Mononuclear cell (primary cell): ENCODE measurements around the gene SLIT1. TPM values are rescaled to one million over a fixed set of nuclear protein-coding genes. Genes with fewer than 3 reads are reported as not detected.

Experiments
- H3K27me3 ChIP-seq: 2 replicates; pipeline ENCODE4 v1.6.0; 2011; ENCODE audit warnings: low read length, control low read depth; ENCODE audit not compliant: insufficient read depth
- H3K4me1 ChIP-seq: 2 replicates; pipeline ENCODE4 v1.5.1; 2011; ENCODE audit warnings: mild to moderate bottlenecking, low read length, control low read depth; ENCODE audit not compliant: insufficient read depth
- H3K4me3 ChIP-seq: 2 replicates; pipeline ENCODE4 v1.5.1; 2011; ENCODE audit warnings: mild to moderate bottlenecking, low read length, moderate library complexity
- H3K9me3 ChIP-seq: 2 replicates; pipeline ENCODE4 v1.5.1; 2011; ENCODE audit warnings: low read depth, mild to moderate bottlenecking, control low read depth, low read length
- total RNA-seq: library from RNA; depleted of rRNA; stranded (reverse); fragments of >200 nt; gene quantifications from one replicate; pipeline ENCODE4 v1.2.3, GENCODE V29; 2012

Gene SLIT1
- total RNA-seq, 1 donor, result 0.10 TPM

DNA sequence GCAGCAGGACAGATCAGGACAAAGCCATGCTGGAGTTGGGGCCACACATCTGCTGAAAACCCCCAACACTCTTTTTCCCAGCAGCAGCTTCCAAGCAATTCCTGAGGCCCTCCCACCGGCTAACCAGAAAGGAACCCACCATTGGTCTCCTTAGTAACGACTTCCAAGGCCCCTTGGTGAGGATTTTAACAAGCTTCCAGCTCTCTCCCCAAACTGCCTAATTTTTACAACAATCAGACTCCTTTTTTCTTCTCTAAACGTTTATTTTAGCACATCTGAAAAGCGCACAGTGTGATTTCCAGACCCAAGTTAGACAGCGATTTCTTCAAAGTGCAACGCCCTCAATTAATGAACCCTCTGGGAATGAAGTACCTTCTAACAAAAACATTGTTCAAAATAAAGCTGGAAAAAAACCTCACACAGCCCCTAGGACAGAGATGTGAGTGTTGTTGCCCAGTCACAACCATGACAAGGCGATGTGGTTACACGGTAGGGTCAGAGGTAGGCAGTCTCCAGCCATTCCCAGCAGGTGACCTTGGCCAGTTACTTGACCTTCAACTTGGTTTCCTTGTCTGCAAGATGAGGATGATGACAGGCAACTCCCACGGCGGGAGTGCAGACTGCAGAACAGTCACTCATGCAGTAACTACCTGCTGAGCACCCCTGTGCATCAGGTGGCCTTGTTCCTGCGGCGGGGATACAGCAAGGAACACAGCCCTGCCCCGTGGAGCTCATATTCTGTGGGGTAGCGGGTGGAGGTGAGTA, 82.3 kb downstream of the SLIT1 start:
- Histone ChIP-seq H3K4me1 (no peaks in the 10 kb centered on the region), H3K27me3 (no peaks in the 10 kb centered on the region), H3K4me3 (no peak overlapping the region), H3K9me3 (no peaks in the 10 kb centered on the region)

DNA sequence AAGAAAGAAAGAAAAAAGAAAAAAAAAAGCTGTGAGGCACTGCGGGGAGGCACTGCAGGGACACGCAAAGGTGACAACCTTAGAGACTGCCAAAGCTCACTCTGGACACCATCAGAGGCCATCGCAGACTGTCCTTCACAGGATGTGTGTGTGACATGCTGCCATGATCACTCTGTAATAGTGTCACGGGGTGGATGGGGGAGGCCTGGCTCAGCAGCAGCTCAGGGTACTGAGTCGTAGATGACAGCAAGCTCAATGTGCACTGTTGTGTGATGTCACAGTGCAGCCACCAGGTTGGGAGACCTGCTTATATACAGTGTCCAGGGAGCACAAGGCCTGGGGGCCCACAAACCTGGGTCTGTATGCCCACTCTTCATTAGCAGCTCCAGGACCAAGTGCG, 83.3 kb downstream of the SLIT1 start:
- Histone ChIP-seq H3K4me1 (no peaks in the 10 kb centered on the region), H3K4me3 (no peak overlapping the region), H3K9me3 (no peaks in the 10 kb centered on the region), H3K27me3 (no peaks in the 10 kb centered on the region)

DNA sequence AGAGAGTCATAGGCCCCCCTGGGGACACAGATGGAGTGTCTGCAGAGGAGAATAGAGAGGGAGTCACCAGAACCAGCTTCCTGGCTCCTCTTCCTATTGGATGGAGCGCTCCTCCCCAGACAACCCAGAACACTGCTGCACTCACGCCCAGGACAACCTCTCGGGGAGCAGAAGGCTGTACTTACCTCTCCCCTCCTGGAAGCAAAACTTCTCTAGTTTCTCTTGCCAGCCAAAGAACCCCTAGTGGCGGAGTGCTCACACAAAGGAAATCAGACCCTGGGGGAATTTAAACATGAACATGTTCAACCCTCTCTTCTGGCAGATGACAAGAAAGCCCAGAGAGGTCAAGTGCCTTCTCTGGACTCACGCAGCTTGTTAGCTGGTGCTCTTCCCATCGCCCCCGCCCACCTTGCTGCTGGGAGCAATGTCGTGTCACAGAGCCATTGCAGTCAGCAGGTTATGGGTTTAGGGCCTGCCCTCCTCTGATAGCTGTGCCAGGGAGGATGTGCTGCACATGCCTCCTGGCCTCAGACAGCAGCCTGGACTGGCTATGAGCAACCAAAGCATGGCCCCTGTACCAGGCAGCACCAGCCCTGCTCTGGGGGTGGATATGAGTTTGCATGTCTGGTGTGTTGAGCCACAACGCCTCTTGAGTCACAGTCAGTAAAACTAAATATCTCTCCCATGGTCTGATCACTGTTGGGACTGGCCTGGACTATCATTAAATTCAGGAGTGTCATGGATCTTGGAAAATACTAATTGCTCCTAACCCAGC, 84.4 kb downstream of the SLIT1 start:
- Histone ChIP-seq H3K4me3 (no peak overlapping the region), H3K27me3 (no peaks in the 10 kb centered on the region), H3K9me3 (no peaks in the 10 kb centered on the region), H3K4me1 (peaks cover 5% of the 10 kb centered on the region)

DNA sequence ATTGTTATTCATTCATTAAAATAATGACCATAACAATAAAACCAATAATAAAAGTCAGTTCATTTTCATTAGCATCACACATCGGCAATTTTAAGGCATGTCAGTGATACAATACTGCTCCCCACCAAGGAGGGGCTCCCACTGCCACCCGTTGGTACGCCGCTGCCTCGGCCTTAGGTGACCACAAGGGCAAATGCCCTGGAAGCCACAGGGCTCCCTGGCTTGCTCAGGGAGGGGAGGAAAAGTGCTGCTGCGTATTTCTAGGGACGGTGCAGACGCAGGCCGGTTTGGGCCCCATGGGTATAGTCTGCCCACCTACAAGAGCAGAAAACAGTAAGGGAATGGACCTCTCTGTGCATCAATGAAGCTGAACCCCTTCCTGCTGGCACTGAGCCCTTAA, 85.1 kb downstream of the SLIT1 start:
- Histone ChIP-seq H3K9me3 (no peaks in the 10 kb centered on the region), H3K4me1 (peaks cover 5% of the 10 kb centered on the region), H3K4me3 (no peak overlapping the region), H3K27me3 (peaks cover 3% of the 10 kb centered on the region)

DNA sequence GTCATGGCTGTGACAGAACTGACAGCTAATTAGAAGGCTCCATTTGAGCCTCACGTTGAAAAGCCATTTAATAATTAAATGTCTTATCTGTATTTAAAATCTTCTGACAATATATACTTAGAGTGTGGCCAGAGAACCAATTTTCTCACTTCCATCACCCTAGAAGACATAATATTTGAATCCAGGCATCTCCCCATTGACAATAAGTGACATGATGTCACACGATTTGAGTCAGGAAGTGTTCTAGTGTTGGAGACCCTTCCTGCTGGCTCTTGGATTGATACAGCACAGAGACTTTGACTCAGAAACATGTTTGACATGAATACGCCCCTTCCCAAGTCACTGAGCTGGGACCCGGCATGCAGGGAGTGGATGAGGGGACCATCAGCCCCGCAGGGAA, 85.9 kb downstream of the SLIT1 start:
- Histone ChIP-seq H3K4me1 (peaks cover 10% of the 10 kb centered on the region), H3K9me3 (no peaks in the 10 kb centered on the region)

DNA sequence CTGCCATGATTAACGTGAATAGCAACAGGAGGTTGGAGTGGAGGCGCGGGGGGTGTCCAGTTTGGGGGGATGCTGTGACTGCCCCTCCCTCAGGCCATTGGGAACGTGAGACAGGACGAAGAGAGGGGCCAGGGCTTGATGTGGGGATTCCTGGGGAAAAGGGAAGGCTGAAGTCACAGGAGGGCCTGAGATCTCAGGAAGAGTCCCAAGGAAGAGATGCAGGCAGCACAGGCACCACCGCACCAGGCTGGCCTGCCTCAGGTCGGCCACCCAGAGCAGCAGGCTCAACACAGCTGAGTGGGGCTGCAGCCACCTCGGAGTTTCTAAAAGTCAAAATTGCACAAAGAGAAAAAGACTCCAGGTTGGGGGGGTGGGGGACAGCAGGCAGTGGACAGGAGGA, 86.7 kb downstream of the SLIT1 start:
- Histone ChIP-seq H3K4me3 (no peak overlapping the region), H3K9me3 (no peaks in the 10 kb centered on the region), H3K4me1 (peaks cover 10% of the 10 kb centered on the region), H3K27me3 (peaks cover 4% of the 10 kb centered on the region)

More for the DNA sequence above, 85.9 kb downstream of the SLIT1 start:
- Histone ChIP-seq H3K4me3 (no peak overlapping the region), H3K27me3 (peaks cover 4% of the 10 kb centered on the region)

DNA sequence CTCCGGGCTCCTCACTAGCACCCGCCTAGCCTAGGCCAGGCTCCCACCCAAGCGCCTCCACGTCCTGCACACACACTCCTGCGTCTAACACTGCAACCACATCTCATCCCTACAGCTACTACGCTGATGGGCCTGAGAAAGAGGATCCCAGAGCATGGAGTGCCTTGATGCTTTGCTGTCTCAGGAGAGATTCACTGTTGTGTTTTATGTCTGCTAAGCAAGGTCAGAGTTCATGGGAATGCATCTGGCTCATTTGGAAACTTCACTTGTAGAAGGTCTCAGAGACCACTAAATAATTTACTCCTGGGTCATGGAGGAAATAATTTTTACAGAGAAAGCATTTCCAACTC, 88.7 kb downstream of the SLIT1 start:
- peaks cover 11% of the 10 kb centered on the region for H3K27me3 ChIP-seq

DNA sequence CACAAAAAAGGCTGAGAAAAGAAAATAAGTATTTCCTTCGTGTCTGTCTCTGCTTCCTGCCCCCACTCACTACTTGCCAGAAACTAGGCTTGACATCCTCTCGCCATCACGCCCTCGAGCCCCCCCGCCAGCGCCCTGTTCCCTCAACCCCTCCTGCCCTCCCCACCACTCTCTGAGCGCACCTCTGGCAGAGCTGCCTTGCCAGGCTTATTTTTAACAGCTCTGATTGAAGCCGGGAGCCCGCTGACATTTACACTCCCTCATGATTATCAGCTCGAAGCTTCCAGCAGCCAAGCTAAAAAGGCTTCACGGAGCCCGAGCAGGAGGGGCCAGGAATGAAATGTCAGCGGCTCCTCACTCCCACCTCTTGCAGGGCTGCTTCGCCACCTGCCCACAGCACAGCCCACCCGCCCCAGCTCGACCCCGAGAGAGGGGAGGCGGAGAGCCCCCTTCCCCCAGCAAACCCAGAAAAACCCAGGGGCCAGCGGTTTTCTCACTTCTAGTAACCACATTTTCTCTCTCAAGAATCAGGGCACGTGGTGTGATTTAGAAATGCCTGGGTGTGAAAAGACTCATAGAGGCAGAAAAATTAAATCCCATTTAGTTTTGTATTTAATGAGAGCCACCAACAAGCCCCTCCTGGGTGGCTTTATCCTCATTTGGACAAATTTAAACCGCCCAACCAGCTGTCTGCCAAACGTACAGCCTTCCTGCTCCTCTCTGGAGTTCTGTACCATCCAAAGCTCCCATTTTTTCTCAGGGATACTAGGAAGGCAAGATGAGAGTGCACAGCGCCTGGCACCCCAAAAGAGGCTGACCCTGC, 89.3 kb downstream of the SLIT1 start:
- H3K27me3 ChIP-seq, result peaks cover 11% of the 10 kb centered on the region
- H3K4me1 ChIP-seq, result peaks cover 10% of the 10 kb centered on the region

More for the DNA sequence above, 88.7 kb downstream of the SLIT1 start:
- H3K9me3 ChIP-seq, result no peaks in the 10 kb centered on the region
- H3K4me1 ChIP-seq, result peaks cover 10% of the 10 kb centered on the region
- no peak overlapping the region for H3K4me3 ChIP-seq

DNA sequence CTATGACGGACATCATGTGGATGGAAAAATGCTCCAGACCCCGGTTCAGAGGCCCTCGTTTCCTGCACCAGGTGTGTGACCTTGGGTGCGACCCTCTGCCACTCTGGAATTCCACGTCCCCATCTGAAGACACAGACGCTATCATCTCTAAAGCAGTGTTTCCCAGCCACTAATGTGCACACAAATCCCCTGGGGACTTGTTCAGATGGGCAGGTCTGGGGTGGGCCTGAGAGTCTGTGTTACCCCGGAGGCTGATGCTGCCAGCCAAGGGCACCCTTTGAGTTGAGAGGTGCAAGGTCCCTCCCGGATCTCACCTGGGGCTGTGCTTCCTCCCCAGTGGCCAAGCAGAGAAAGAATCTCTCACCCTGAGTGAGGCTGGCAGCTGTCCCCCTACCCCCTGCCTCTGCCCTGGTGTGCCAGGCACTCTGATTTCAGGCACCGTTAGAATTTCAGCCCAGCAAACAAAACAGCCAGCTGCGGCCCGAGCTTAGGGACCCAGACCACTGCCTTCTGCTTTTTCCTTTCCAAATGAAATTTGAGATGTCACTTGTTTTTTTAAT, 90.0 kb downstream of the SLIT1 start:
- Histone ChIP-seq H3K4me3 (no peak overlapping the region), H3K4me1 (peaks cover 10% of the 10 kb centered on the region), H3K27me3 (peaks cover 11% of the 10 kb centered on the region), H3K9me3 (no peaks in the 10 kb centered on the region)

More for the DNA sequence above, 89.3 kb downstream of the SLIT1 start:
- Histone ChIP-seq H3K9me3 (no peaks in the 10 kb centered on the region), H3K4me3 (no peak overlapping the region)

DNA sequence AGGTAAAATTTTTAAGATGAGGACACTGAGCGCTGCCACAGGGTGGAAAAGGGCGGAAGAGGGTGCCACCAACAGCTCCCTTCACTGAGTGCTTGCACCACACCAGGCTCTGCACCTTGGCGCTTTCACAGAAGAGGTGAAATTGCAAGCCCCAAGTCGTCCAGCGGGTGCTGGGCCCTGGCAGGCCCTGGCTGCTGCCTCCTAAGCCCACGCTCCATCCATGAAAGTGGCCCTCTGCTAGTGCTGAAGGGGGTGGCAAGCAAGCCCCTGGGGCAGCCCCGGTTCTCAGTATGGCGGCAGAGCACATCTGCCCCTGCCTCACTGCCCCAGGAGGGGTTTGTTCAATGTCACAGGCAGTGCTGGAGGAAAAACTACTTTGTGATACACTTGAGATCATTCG, 95.1 kb downstream of the SLIT1 start:
- Histone ChIP-seq H3K9me3 (no peaks in the 10 kb centered on the region), H3K4me1 (peaks cover 5% of the 10 kb centered on the region), H3K27me3 (peaks cover 8% of the 10 kb centered on the region), H3K4me3 (no peak overlapping the region)

DNA sequence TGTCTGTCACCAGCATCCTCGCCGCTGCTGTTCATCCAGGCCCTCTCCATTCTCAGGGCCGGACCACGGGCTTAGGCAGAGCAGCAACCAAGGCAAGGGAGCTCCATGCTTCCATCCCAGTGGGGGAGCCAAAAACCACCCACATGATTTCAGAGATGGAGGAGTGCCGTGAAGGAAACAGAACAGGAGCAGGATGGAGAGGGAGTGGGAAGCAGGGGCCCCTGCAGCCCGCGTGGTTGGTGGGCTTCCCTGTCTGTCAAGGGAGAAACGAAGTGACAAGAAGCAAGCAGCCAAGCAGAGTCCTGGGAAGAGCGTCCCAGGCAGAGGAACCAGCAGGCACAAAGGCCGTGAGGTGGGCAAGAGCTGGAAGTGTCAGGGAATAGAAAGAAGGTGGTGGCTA, 95.7 kb downstream of the SLIT1 start:
- no peak overlapping the region for H3K4me3 ChIP-seq
- H3K9me3 ChIP-seq, result no peaks in the 10 kb centered on the region
- peaks cover 7% of the 10 kb centered on the region for H3K27me3 ChIP-seq
- H3K4me1 ChIP-seq, result no peaks in the 10 kb centered on the region

DNA sequence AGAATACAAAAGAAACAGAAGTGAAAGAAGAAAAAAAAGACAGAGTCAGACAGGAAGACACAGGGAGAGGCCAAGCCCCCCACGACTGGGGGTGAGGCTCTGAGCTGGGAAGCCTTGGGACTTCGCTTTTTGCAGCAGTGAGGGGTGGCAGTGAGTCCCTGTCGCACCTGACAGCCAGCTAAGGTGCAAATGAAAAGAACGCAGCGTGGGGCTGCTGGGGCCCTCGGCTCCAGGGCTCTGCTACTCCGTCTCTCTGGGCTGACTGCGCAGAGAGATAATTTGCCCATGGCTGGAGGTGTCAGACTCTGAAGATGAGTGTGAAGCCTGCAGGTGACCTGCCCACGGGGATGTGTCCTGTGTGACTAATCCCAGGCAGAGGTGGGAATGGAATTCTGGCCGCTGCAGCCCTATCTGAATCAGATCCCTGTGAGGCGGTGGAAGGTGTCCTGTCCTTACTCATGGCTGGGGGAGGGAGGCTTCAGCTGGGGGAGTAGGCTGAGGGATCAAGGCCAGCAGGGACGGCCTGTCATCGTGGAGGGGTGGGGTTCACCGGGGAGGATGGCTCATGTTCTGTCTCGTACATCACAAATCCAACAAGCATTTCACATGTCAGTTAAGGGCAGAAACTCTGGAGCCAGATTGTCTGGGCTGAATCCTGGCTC, 96.4 kb downstream of the SLIT1 start:
- Histone ChIP-seq H3K4me1 (no peaks in the 10 kb centered on the region), H3K27me3 (peaks cover 7% of the 10 kb centered on the region), H3K4me3 (no peak overlapping the region), H3K9me3 (no peaks in the 10 kb centered on the region)

DNA sequence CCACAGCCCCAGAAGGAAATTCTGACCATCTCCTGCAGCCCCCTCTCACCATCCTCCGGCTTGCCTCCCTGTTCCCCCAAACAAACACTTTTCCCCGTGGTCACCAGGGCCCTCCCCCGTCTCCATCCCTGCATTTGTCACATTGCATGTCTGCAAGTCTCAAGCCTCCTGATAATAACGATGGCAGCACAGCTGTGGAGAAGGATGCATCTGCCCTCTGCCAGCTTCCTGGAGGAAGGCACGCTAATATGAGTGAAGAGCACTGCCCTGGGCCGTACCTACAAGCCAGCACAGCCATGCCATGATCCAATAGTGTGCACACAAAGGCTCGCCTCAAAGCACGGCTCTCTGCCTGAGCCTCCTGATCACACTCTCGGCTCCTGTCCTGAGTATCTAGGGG, 98.5 kb downstream of the SLIT1 start:
- Histone ChIP-seq H3K9me3 (no peaks in the 10 kb centered on the region), H3K27me3 (no peaks in the 10 kb centered on the region), H3K4me1 (no peaks in the 10 kb centered on the region), H3K4me3 (no peak overlapping the region)

DNA sequence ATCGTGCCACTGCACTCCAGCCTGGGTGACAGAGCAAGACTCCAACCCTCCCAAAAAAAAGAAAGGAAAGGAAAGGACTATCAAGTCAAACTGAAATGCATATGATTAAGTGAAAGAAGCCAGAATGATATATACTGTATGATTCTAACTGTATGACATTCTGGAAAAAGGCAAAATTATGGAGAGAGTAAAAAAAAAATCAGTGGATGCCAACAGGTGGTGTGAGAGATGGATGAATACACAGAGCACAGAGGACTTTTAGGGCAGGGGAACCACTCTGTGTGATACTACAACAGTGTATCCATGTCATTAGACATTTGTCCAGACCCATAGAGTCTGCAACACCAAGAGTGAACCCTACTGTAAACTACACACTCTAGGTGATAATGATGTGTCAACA, 99.2 kb downstream of the SLIT1 start:
- Histone ChIP-seq H3K27me3 (no peaks in the 10 kb centered on the region), H3K9me3 (no peaks in the 10 kb centered on the region), H3K4me3 (no peak overlapping the region), H3K4me1 (no peaks in the 10 kb centered on the region)
